Measurements from ENCODE around the gene ATP13A2.

The ATP13A2 gene

DNA sequence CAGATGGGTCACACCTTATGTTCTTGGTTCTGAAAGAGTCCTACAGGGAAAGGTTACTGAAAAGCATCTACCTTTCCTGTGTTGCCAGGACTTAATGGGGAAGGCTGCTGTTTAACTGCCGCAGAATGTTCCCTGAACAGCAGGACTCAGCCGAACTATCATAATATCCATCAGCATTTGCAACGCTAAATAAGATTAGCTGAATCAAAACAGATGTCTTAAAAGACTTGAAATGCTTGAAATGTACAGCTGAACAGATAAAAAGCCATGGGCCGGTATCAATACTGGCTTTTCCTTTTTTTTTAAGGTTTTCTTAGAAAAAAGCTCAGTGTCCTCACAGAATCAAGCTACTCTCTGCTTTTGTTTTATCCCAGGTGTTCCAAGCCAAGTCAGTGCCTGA lies 19.7 kb upstream of the ATP13A2 start:
- no peak overlapping the region for H3K4me3 ChIP-seq (ENCODE audit: low read depth, low read length)
- no peak for DNase-seq (ENCODE audit: low read depth)
- TF ChIP-seq, protein P1, sequence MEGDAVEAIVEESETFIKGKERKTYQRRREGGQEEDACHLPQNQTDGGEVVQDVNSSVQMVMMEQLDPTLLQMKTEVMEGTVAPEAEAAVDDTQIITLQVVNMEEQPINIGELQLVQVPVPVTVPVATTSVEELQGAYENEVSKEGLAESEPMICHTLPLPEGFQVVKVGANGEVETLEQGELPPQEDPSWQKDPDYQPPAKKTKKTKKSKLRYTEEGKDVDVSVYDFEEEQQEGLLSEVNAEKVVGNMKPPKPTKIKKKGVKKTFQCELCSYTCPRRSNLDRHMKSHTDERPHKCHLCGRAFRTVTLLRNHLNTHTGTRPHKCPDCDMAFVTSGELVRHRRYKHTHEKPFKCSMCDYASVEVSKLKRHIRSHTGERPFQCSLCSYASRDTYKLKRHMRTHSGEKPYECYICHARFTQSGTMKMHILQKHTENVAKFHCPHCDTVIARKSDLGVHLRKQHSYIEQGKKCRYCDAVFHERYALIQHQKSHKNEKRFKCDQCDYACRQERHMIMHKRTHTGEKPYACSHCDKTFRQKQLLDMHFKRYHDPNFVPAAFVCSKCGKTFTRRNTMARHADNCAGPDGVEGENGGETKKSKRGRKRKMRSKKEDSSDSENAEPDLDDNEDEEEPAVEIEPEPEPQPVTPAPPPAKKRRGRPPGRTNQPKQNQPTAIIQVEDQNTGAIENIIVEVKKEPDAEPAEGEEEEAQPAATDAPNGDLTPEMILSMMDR (IDR thresholded peaks at IDR 0.05; ENCODE audit: low read depth, low read length, missing control alignments), result no peak

DNA sequence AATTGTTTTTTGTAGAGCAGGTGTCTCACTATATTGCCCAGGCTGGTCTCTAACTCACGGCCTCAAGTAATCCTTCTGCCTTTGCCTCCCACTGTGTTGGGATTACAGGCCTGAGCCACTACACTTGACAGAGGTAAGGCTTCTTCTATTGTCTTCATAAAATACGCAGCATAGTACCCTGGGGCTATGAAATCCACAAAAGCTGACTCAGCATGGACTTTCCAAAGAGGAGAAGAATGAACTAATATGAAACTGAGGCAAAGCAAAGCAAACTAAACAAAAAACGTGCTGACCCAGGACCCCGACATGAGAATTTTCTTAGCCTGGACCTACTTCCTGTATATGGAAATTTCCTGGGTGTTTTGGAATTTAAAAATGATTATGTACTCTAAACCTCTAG lies 18.5 kb upstream of the ATP13A2 start:
- TF ChIP-seq, protein P1 (IDR thresholded peaks at IDR 0.05; ENCODE audit: low read depth, low read length, missing control alignments), result no peak
- H3K4me3 ChIP-seq (ENCODE audit: low read depth, low read length), result no peak overlapping the region
- no peak for DNase-seq (ENCODE audit: low read depth)

DNA sequence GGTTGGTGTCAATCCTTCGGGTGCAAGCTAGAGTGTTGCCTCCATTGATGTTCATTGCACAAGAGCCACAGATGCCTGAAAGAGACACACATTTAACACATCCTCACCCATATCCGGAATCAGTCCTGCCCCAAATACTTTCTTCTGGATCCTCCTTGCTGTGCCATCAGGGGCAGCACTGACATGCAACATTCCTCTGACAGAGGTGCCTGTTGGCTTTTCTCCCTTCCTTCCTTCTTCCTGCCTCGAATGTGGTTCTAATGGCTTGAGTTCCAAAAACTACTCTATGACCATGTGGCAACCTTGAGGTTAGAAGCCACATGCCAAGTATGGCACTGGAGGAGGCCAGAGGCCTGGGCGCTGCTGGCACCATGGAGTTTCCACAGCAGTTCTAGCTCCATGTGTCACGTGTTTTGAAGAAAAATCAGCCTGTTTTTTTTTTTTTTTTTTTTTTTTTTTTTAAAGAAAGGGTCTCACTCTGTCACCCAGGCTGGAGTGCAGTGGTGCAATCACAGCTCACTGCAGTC lies 17.0 kb upstream of the ATP13A2 start:
- no peak overlapping the region for H3K4me3 ChIP-seq (ENCODE audit: low read depth, low read length)
- DNase-seq (ENCODE audit: low read depth), result no peak
- TF ChIP-seq, protein P1 (IDR thresholded peaks at IDR 0.05; ENCODE audit: low read depth, low read length, missing control alignments), result no peak

DNA sequence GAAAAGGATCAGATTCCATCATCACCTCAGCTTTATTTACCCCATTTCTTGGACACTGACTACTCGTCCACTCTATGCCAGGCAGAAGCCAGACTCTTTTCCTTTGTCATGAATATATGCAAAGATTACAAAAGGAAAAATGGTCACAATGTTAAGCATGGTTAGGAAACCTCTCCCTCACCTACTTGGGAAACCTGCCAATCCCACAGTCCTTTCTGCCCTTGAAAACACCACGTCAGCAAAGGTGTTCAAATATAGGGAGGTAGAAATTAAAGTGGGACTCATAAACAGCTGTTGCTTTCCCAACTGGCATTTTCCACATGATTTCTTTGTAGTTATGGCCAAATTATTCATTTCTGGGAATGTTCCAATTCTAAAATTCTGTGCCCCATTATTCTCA lies 16.2 kb upstream of the ATP13A2 start:
- no peak for DNase-seq (ENCODE audit: low read depth)
- H3K4me3 ChIP-seq (ENCODE audit: low read depth, low read length), result no peak overlapping the region
- TF ChIP-seq, protein P1 (IDR thresholded peaks at IDR 0.05; ENCODE audit: low read depth, low read length, missing control alignments), result no peak

DNA sequence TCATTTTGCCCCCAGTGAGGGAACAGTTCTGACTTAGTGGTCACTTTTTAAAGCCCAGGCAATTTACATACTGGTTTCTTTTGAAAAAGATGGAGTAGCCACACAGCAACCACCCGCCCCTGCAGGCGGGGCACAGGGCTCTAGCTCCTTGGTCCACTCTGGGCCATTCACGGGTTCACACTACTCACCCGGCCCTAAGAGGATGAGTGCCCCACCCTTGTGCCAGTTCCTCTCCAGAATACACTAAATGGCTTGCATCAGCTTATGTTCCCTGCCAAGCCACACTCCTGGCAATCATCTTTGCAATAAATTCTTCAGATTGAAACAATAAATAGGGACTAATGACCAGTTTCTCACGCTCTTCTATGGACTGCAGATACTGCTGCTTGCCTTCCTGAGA lies 15.7 kb upstream of the ATP13A2 start:
- H3K4me3 ChIP-seq (ENCODE audit: low read depth, low read length), result no peak overlapping the region
- TF ChIP-seq, protein P1 (IDR thresholded peaks at IDR 0.05; ENCODE audit: low read depth, low read length, missing control alignments), result no peak
- no peak for DNase-seq (ENCODE audit: low read depth)

DNA sequence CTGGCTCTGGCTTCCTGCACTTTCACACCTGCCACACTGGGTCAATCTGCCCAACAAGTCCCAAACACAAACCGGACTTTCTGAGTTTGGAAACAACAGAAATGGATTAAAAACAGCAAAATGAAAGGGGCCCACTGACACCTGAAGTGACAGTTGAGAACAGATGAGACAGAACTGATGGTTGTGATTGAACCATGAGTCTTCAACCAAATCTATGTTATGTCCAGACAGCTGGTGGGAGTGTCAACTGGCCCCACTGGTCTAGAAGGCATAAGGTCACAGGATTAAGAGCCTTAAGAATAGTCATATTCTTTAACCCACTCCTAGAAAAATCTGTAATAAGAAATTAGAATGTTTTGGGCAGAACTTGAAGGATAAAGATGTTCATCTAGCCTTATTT lies 13.0 kb upstream of the ATP13A2 start:
- TF ChIP-seq, protein P1 (IDR thresholded peaks at IDR 0.05; ENCODE audit: low read depth, low read length, missing control alignments), result no peak
- no peak overlapping the region for H3K4me3 ChIP-seq (ENCODE audit: low read depth, low read length)
- no peak for DNase-seq (ENCODE audit: low read depth)

DNA sequence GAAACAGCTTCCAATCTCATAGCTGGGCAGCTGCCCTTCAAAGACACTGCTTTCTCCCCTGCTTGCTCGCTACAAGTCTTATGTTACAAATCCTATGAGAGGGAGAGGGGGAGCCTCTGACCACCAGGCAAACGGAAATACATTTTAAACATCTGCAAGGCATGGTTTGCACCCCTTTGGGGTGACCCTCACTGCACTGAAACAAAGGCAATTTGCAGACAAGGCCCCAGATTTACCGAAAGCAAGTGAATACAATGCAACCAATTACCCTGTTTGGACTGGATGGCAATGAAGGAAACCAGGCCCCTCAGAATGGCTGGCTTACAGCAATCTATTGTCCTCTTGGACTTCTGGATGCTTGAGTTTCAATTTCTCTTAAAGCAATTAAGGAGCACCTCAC lies 11.8 kb upstream of the ATP13A2 start:
- DNase-seq (ENCODE audit: low read depth), result no peak
- H3K4me3 ChIP-seq (ENCODE audit: low read depth, low read length), result no peak overlapping the region
- TF ChIP-seq, protein P1 (IDR thresholded peaks at IDR 0.05; ENCODE audit: low read depth, low read length, missing control alignments), result no peak

Data from GM12864 (cell line).